Renal pelvis (tissue), 12 donors: ENCODE measurements around the gene CAMSAP1. TPM values are rescaled to one million over a fixed set of nuclear protein-coding genes. Genes with fewer than 3 reads are reported as not detected.
"Not testable (repeated sequence)": the region's sequence is repeated elsewhere in the genome, so short reads cannot be mapped to it uniquely, and the experiment has no call there.

ENCODE experiments used
- DNase-seq: peaks from one replicate; pipeline ENCODE4 v3.0.0-alpha.2; 2013
- long read RNA-seq, 16 experiments: transcript quantifications; one replicate each; lab custom pipeline, GENCODE V29; 2026
- polyA plus RNA-seq, 3 donors: library from polyadenylated mRNA; unstranded; fragments of 120-200 nt; gene quantifications; one replicate each; pipeline ENCODE4 v1.2.1, GENCODE V29; 2013; ENCODE audit not compliant: insufficient read length in 3 of 3

The CAMSAP1 gene
- polyA plus RNA-seq, result 10 to 100 TPM; 22.0 to 29.0 (median 26.0) TPM
- long read RNA-seq, donor 1, full-length matches to known transcripts, result 1 of 1 reads
- long read RNA-seq, donor 1, partial matches to known transcripts, result 0 of 1 reads
- long read RNA-seq, donor 1, other reads (novel, unspliced or antisense), result 0 of 1 reads
- long read RNA-seq, donor 2, result 0 reads
- long read RNA-seq, donor 3, partial matches to known transcripts, result 0 of 1 reads
- long read RNA-seq, donor 3, other reads (novel, unspliced or antisense), result 0 of 1 reads
- long read RNA-seq, donor 4, result 0 reads
- long read RNA-seq, donor 5, partial matches to known transcripts, result 7 of 7 reads
- long read RNA-seq, donor 5, other reads (novel, unspliced or antisense), result 0 of 7 reads
- long read RNA-seq, donor 6, partial matches to known transcripts, result 6 of 6 reads
- long read RNA-seq, donor 6, other reads (novel, unspliced or antisense), result 0 of 6 reads
- long read RNA-seq, donor 7, partial matches to known transcripts, result 10 of 10 reads
- long read RNA-seq, donor 7, other reads (novel, unspliced or antisense), result 0 of 10 reads
- long read RNA-seq, donor 8, result 0 reads
- long read RNA-seq, donor 9, result 0 reads
- long read RNA-seq, donor 10, full-length matches to known transcripts, result 1 of 1 reads
- long read RNA-seq, donor 10, partial matches to known transcripts, result 0 of 1 reads
- long read RNA-seq, donor 10, other reads (novel, unspliced or antisense), result 0 of 1 reads
- long read RNA-seq, donor 11, result 0 reads
- long read RNA-seq, donor 12, partial matches to known transcripts, result 23 of 23 reads
- long read RNA-seq, donor 12, other reads (novel, unspliced or antisense), result 0 of 23 reads
- long read RNA-seq, donor 13, partial matches to known transcripts, result 0 of 1 reads
- long read RNA-seq, donor 13, other reads (novel, unspliced or antisense), result 0 of 1 reads
- long read RNA-seq, donor 14, result 0 reads
- long read RNA-seq, donor 15, full-length matches to known transcripts, result 1 of 1 reads
- long read RNA-seq, donor 15, partial matches to known transcripts, result 0 of 1 reads
- long read RNA-seq, donor 15, other reads (novel, unspliced or antisense), result 0 of 1 reads
- long read RNA-seq, donor 16, result 0 reads

GRCh38 chr9:135907431-135908092 is at the start of gene CAMSAP1:
Gene CAMSAP1 (minus strand): TSS chr9:135907546. CDS start chr9:135907159, 387 bp downstream.
- peak; percentile 93 for DNase-seq

- no peak for DNase-seq
Observed at GRCh38 chr9:135956802-135957174, 49.4 kb upstream of the CAMSAP1 start.

- no peak for DNase-seq
Observed at GRCh38 chr9:135955934-135956801, 48.8 kb upstream of the CAMSAP1 start.

- DNase-seq, result no peak
Observed at GRCh38 chr9:135952664-135953206, 45.4 kb upstream of the CAMSAP1 start.

- DNase-seq, result peak; percentile 82
Observed at GRCh38 chr9:135951889-135952663, 44.7 kb upstream of the CAMSAP1 start.

GRCh38 chr9:135951310-135951709 is 44.0 kb upstream of the CAMSAP1 start:
- not testable (repeated sequence) for DNase-seq

GRCh38 chr9:135950841-135951240 is 43.5 kb upstream of the CAMSAP1 start:
- not testable (repeated sequence) for DNase-seq

- no peak for DNase-seq
Observed at GRCh38 chr9:135950135-135950682, 42.9 kb upstream of the CAMSAP1 start.

GRCh38 chr9:135949501-135950134 is 42.3 kb upstream of the CAMSAP1 start:
- no peak for DNase-seq

GRCh38 chr9:135948968-135949367 is 41.6 kb upstream of the CAMSAP1 start:
- DNase-seq, result no peak

GRCh38 chr9:135948446-135948845 is 41.1 kb upstream of the CAMSAP1 start:
- no peak for DNase-seq

- no peak for DNase-seq
Observed at GRCh38 chr9:135947582-135947981, 40.2 kb upstream of the CAMSAP1 start.

GRCh38 chr9:135947105-135947504 is 39.8 kb upstream of the CAMSAP1 start:
- DNase-seq, result not testable (repeated sequence)

- DNase-seq, result no peak
Observed at GRCh38 chr9:135946392-135946994, 39.1 kb upstream of the CAMSAP1 start.

- no peak for DNase-seq
Observed at GRCh38 chr9:135945969-135946368, 38.6 kb upstream of the CAMSAP1 start.

- no peak for DNase-seq
Observed at GRCh38 chr9:135944444-135945252, 37.3 kb upstream of the CAMSAP1 start.

- not testable (repeated sequence) for DNase-seq
Observed at GRCh38 chr9:135943604-135944003, 36.3 kb upstream of the CAMSAP1 start.
